Activated CD4-positive, alpha-beta T cell treated with anti-CD3 and anti-CD28 coated beads for 24 hours (primary cell): ENCODE data around the gene MRPL54.
"Not testable (repeated sequence)": the region's sequence is repeated elsewhere in the genome, so short reads cannot be mapped to it uniquely, and the experiment has no call there.

Experiments used
- DNase-seq, 2 donors: peaks; one replicate each; pipeline ENCODE4 v3.0.0-alpha.2; 2020; ENCODE audit warnings: low read depth in 2 of 2

MRPL54 gene

DNA sequence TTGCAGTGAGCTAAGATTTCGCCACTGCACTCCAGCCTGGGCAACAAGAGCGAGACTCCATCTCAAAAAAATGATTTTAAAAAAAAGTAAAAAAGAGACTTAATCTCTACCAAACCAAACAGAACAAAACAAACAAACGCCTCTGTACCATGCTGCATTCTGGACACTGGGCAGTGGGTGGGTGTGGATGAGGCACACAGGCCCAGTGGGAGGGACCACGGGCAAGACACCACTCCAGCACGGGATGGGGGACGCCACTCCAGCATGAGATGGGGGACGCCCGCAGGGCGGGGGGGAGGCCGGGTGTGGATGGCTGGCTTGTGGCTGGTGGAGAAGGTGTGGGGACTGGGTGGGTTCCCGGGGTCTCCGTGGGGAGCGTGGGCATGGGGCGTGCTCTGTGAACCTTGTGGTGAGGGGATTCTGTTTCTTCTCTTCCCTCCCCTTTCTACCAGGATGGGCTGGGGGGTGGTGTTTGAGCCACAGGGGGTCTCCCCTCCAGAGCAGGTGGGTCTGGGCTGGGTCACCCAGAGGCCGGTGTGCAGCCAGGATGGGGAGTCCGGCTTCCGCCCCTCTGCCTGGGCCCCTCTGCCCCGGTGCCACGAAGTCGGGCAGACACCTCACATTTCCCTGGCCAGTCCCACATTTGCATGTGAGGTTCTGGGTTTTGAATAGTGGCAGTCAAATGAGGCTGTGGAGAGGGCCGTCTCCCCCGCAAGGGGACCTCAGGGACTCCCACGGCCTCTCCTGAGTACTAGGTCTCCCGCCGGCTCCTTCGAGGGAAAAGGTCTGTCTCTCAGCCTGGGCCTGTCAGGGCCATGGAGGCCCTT, 47.6 kb downstream of the MRPL54 start:
- DNase-seq = no peak

- no peak for DNase-seq
Measured at GRCh38 chr19:3810708-3811355, 48.4 kb downstream of the MRPL54 start.

DNA sequence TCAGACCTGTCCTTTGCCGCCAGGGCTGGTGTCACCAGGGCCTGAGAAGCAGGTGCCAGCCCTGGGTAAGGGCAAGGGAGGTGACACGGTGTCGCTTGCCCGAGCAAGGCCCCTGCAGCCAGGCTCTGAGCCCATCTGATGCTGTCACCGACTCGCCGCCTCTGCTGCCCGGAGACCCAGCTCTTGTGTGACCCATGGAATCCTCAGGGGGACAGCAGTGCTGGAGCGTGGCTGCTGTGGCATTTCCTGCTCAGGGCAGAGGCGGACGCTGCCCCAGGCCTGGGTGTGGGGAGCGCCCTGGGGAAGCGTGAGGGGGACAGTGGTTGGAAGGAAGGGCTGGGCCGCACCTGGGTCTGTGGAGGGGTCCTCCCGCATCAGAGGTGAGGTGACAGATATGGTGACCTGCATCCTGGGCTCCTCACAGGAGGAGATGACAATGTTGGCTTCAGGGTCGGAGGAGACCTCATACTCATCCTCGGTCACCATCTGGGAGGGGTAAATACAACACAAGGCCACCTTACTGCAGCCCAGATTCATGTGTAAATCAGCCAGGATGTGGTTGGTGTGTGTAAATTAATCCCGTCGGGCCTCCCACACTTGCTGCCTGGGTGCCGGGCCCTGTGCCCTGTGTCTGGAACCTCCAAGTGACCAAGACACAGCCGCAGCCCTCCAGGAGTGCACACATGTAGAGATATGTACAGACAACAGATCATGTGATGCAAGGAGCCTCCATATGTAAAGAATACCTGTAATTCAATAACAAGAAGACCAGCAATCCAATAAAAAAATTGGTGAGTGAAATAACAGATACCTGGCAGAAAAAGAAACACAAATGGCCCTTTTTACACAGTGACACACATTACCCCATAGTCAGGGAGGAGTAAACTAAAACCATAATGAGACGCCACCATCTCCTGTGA, 51.3 kb downstream of the MRPL54 start:
- no peak for DNase-seq

- DNase-seq = no peak
Measured at GRCh38 chr19:3814648-3815047, 52.2 kb downstream of the MRPL54 start.

DNA sequence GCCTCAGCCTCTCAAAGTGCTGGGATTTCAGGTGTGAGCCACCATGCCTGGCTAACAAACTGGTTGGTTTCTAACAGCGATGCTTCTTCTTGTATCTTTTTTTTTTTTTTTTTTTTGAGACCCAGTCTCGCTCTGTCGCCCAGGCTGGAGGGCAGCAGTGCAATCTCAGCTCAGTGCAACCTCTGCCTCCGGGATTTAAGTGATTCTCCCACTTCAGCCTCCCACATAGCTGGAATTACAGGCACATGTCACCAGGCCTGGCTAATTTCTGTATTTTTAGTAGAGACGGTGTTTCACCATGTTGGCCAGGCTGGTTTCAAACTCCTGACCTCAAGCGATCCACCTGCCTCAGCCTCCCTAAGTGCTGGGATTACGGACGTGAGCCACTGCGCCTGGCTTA, 53.7 kb downstream of the MRPL54 start:
- DNase-seq = not testable (repeated sequence)

DNA sequence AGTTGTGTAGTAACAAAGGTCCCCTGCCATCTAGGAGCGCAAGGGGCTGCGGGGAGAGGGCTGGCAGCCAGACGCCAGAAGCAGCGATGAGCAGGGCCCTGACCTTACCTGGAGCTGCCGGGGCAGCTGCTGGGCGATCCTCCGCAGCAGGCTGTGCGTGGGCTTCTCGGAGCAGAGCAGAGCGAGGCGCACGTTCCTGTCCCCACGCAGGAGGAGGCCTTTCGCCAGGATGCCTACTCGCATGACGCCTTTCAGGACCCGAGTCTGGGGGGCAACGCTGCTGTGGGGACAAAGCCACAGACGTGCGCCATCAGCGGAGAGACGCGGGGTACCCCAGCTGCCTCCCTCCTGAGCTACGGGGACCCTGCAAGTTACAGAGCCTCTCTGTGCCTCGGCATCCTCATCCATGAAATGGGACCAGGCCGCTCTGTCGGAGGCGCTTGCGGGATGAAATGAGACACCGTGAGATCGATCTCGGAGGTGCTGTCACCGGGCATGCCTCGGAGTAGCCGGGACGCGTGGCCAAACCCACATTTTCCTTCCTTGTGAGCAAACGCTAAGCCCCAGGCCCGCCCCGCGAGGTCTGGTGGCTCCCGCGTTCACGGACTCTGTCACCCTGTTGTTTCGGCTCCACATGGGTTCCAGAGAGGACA, 54.2 kb downstream of the MRPL54 start:
- DNase-seq = no peak
